Natural killer cell treated with Interleukin-12 subunit alpha and Interleukin-12 subunit beta and Interleukin-15 and Interleukin-18, amount 100 ng/mL, for 72 hours (primary cell): ENCODE data around the gene RUNX1. TPM values are rescaled to one million over a fixed set of nuclear protein-coding genes. Genes with fewer than 3 reads are reported as not detected.
"Not testable (repeated sequence)": the region's sequence is repeated elsewhere in the genome, so short reads cannot be mapped to it uniquely, and the experiment has no call there.

Source experiments
- ATAC-seq, 2 donors: fragments of 150-1000 bp; cut with Tn5 transposase in 1 of 2; sonication (Bioruptor Pico), chemical (Tn5 transposase) in 1 of 2; 2 replicates each; pipeline ENCODE4 v1.10.0; 2021
- DNase-seq: peaks from one replicate; pipeline ENCODE4 v3.0.0; 2022; ENCODE audit warnings: low spot score
- H3K27ac Mint-ChIP-seq, 2 donors: 1 replicate in 1 of 2; 2 replicates in 1 of 2; pipeline ENCODE4 v1.8.0; 2022; ENCODE audit warnings: mixed read lengths in 2 of 2, mild to moderate bottlenecking in 1 of 2, moderate library complexity in 1 of 2
- H3K27me3 Mint-ChIP-seq, 2 donors: 1 replicate in 1 of 2; 2 replicates in 1 of 2; pipeline ENCODE4 v1.8.0; 2022; ENCODE audit warnings: mixed read lengths in 2 of 2
- H3K36me3 Mint-ChIP-seq: one replicate; pipeline ENCODE4 v1.8.0; 2022; ENCODE audit warnings: mixed read lengths
- H3K4me1 Mint-ChIP-seq, 2 donors: 1 replicate in 1 of 2; 2 replicates in 1 of 2; pipeline ENCODE4 v1.8.0; 2022; ENCODE audit warnings: low read depth in 2 of 2, mixed read lengths in 2 of 2, mild to moderate bottlenecking in 1 of 2
- H3K4me3 Mint-ChIP-seq: one replicate; pipeline ENCODE4 v1.8.0; 2022; ENCODE audit warnings: mixed read lengths
- H3K9me3 Mint-ChIP-seq: 2 replicates; pipeline ENCODE4 v1.8.0; 2022; ENCODE audit warnings: mixed read lengths
- total RNA-seq, 2 donors: library from RNA; stranded (reverse); gene quantifications; one replicate each; pipeline ENCODE4 v1.2.3, GENCODE V29; 2022

The RUNX1 gene
- total RNA-seq, 2 donors from 2014 or later: 67.8 to 121 TPM

DNA sequence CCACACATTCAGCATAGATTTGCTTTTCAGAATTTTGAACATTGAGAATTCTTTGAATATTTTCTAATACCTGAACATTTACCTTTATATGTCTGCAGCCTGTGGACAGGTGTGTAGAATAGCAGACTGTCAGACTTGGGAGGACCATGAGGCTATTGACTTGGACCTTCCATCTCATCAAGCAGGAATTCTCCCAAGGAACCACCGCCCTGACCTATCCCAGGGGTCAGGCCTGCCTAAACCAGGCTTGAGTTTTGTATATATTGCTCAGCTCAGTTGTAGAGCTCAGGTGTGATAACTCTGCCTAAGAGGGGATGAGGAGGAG is 53.2 kb downstream of the RUNX1 start:
- DNase-seq (no peak), ATAC-seq (no peak)
- peak overlapping the region; percentile 80 for H3K4me3 Mint-ChIP-seq
- H3K4me1 Mint-ChIP-seq: peaks cover 59 to 65% of the 10 kb centered on the region in 2 donors
- H3K36me3 Mint-ChIP-seq: no peaks in the 10 kb centered on the region
- H3K27me3 Mint-ChIP-seq: no peaks in the 10 kb centered on the region
- H3K27ac Mint-ChIP-seq: peak overlapping the region; percentile 85 to 91
- H3K9me3 Mint-ChIP-seq: no peaks in the 10 kb centered on the region

DNA sequence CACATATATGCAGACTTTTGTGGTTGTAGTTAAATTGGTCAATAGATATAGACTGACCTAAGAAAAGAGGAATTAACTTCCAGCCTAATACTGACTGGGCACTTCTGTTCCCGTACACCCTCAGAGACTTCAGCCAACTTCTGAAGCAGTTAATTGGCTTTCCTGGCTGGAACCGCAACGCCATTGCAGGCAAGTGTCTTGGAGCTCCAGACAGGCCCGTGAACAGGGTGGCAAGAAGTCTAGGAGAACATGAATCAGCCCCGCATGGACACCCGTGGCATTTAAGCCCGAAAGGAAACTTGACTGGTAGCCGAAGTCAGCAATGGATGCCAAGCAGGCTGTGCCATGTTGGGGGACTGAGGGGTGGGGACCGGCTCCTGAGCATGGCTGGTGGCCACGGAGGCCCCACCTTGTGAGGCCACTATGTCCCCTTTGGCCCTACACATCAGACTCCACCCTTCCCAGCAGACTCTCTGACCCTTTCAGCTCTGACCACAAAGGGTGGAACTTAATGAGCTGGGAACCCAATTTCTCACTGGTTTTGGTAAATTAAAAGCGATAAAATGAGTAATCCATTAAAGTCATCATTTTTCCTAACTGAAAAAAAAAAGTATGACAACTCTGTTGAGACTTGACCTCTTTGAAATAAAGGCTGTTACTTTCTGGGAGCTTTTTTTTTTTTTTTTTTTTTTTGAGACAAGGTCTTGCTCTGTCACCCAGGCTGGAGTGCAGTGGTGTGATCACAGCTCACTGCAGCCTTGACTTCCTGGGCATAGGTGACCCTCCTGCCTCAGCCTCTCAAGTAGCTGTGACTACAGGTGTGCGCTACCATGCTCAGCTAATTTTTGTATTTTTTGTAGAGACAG is 54.1 kb downstream of the RUNX1 start:
- Mint-ChIP-seq H3K27me3 (no peaks in the 10 kb centered on the region), H3K36me3 (no peaks in the 10 kb centered on the region), H3K9me3 (no peaks in the 10 kb centered on the region), H3K4me3 (no peak overlapping the region), H3K27ac (peak overlapping the region; percentile 85 to 91), H3K4me1 (peaks cover 65 to 68% of the 10 kb centered on the region in 2 donors)
- DNase-seq: no peak
- ATAC-seq: peak; percentile 45 to 53

DNA sequence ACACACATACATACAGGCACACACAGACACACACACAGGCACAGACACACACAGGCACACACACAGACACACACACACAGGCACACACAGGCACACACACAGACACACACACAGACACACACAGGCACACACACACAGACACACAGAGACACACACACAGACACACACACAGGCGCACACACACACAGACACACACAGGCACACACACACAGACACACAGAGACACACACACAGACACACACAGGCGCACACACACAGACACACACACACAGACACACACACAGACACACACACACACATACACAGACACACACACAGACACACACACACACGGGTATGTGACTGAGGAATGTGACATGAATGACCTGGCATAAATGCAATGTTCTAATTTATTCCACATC is 55.6 kb downstream of the RUNX1 start:
- not testable (repeated sequence) for H3K4me3 Mint-ChIP-seq, DNase-seq, H3K27me3 Mint-ChIP-seq, H3K27ac Mint-ChIP-seq, H3K9me3 Mint-ChIP-seq, H3K36me3 Mint-ChIP-seq, ATAC-seq
- H3K4me1 Mint-ChIP-seq: peaks cover 65 to 68% of the 10 kb centered on the region in 2 donors

DNA sequence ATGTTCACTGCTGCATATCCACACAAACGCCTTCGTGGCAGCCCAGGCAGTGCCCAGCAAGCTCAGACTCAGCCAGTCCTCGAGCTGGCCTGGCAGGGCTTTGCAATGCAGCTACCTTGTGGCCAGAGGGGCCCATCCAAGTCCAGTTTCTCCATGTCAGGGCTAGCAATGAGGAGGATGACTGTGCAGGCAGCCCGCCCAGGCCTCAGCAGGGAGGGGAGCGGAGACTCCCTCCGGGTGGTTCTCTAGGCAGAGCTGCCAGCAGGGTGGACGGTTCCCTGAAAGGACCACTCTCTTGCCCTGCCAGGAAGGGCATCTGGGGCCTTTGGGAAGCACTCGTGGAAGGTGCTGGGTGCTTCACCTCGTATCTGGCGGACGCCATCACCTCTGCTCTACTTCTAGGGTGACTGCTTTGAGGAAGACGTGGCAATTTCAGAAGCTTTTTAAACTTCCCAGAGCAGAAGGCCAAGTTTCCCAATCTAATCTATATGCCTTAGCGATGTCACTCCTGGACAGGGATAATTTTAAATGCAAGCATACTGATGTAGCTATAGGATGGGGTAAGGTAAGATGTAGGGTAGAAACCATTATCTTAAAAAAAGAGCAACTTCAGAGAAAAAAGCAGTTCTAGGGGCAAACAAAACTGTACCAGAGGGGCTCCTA is 56.2 kb downstream of the RUNX1 start:
- ATAC-seq (no peak), DNase-seq (no peak)
- Mint-ChIP-seq H3K4me3 (no peak overlapping the region), H3K27me3 (no peaks in the 10 kb centered on the region), H3K36me3 (no peaks in the 10 kb centered on the region), H3K4me1 (peaks cover 63 to 67% of the 10 kb centered on the region in 2 donors), H3K9me3 (no peaks in the 10 kb centered on the region), H3K27ac (no peak overlapping the region)

DNA sequence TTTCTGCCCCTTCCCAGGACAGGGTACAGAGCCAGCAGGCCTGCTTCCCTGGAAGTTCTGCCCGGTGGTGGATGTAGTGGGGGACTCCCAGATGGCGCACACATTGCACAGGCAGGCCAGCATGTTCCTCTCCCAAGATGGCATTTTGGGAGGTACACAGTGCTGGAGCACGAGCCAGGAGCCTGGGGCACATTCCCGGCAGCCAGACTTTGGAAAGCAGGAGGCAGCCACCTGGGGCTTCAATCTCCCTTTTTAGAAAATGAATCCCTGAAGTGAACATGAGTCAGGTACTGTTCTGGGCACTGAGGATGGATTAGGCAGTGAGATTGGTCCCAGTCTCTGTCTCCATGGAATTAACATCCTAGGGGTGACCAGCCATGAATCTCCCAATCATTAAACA is 56.9 kb downstream of the RUNX1 start:
- peak overlapping the region; percentile 91 to 95 for H3K27ac Mint-ChIP-seq

DNA sequence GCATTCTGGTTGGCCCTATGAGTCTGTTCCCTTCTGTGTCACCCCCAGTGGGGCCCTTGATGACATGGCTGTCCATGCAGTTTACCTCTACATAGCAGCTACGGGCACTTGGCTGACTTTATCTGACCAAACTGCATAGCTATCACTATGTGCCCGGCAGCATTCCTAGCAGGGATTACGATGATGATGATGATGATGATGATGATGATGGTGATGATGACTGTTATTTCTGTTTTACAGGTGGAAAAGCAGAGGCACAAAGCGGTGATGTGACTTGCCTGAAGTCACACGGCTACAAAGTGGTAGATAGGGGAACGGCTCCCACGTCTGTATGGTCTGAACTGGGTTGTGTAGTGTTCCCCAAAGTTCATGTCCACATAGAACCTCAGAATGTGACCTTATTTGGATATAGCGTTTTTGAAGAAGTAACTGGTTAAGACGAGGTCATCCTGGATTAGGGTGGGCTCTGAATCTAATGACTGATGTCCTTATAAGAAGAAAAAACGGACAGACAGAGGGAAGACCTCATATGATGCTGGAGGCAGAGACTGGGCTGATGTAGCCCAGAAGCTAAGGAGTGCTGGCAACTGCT is 57.6 kb downstream of the RUNX1 start:
- no peaks in the 10 kb centered on the region for H3K36me3 Mint-ChIP-seq
- peak overlapping the region; percentile 17 for H3K4me3 Mint-ChIP-seq
- no peak for DNase-seq
- H3K27me3 Mint-ChIP-seq: no peaks in the 10 kb centered on the region
- H3K4me1 Mint-ChIP-seq: peaks cover 64 to 67% of the 10 kb centered on the region in 2 donors
- peak overlapping the region; percentile 91 to 95 for H3K27ac Mint-ChIP-seq
- ATAC-seq: no peak
- no peaks in the 10 kb centered on the region for H3K9me3 Mint-ChIP-seq

More for the DNA sequence above, 56.9 kb downstream of the RUNX1 start:
- Mint-ChIP-seq H3K36me3 (no peaks in the 10 kb centered on the region), H3K4me1 (peaks cover 63 to 67% of the 10 kb centered on the region in 2 donors), H3K4me3 (no peak overlapping the region), H3K9me3 (no peaks in the 10 kb centered on the region), H3K27me3 (no peaks in the 10 kb centered on the region)
- no peak for ATAC-seq
- no peak for DNase-seq

DNA sequence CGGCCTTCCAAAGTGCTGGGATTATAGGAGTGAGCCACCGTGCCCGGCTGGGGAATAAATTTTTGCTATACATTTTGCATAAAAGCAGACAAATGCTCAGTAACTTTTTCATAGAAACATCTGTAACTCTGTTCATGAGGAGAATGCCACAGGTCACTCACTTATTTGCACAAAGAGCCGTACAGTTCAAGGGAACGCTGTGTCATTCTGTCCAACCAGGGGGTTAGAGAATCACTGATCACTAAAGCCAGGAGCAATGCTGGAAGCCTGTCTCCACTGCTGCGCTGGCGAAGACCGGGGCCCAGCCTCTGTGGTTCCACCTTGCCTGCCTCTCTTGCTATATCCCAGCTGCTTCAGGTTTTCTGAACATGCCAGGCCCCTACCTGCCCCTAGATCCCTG is 58.3 kb downstream of the RUNX1 start:
- DNase-seq: no peak
- Mint-ChIP-seq H3K36me3 (no peaks in the 10 kb centered on the region), H3K9me3 (no peaks in the 10 kb centered on the region), H3K4me3 (peak overlapping the region; percentile 17), H3K27me3 (no peaks in the 10 kb centered on the region), H3K4me1 (peaks cover 63 to 67% of the 10 kb centered on the region in 2 donors), H3K27ac (peak overlapping the region; percentile 91 to 95)
- no peak for ATAC-seq

DNA sequence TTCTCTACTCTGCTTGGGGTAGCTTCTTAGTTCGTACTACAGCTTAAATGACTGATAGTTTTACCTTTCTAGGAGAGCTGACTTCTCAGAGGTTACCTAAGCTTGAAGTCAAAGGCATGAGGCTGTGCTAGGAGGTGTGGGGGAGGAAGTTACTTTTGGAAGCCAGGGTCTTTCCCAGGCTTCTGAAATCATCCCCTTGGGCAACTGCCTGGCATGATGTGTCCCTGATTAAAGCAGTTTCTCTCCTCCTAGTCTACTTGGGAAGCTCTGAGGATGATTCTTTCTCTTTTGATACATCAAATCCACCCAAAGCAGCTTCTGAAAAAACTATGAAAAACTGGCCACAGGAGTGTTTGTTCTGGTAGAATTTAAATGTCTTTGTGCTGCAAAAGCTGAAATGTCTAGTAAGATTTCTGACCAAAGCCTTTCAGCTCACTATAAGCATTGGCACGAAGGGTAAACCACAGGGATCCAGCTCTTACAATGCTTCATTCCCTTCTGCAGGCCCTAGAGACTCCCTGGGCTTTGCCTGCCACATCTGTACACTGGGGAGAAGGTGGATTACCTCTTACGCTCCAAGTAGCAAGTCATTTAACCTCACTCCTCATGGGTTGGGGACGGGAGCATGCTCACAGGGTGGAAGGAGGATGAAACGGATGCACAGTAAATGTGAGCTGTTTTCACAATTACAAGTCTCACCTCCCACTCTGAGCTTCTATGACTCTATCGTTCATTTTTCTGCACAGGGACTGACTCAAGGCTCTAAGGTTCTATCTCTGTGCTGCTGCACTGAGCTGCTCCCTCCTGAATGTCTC is 59.6 kb downstream of the RUNX1 start:
- H3K36me3 Mint-ChIP-seq: peaks cover 5% of the 10 kb centered on the region
- H3K4me1 Mint-ChIP-seq: peaks cover 68 to 71% of the 10 kb centered on the region in 2 donors
- H3K27ac Mint-ChIP-seq: peak overlapping the region; percentile 91 to 95
- DNase-seq: peak; percentile 72
- H3K9me3 Mint-ChIP-seq: no peaks in the 10 kb centered on the region
- H3K4me3 Mint-ChIP-seq: peak overlapping the region; percentile 87
- H3K27me3 Mint-ChIP-seq: no peaks in the 10 kb centered on the region
- peak; percentile 83 to 88 for ATAC-seq

DNA sequence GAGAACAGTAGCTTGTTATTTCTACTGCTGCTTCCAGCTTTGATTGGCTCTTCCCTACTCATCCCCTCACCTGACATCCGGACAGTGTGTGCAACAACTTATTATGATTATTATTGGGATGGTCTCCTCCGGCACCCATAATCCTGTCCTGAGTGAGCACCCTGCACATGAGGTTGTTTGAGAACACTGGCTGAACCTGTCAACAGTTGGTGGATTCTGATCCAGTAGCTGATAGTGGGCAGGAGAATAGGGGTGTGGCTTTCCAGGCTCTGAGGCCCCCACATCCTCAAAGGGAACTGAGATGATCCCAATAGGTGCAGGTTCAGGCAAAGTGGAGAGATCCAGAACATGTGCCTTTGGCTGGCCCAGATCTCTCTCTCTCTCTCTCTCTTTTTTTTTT is 60.5 kb downstream of the RUNX1 start:
- peaks cover 77 to 80% of the 10 kb centered on the region in 2 donors for H3K4me1 Mint-ChIP-seq
- H3K9me3 Mint-ChIP-seq: peaks cover 2% of the 10 kb centered on the region
- DNase-seq (no peak), ATAC-seq (no peak)
- H3K36me3 Mint-ChIP-seq: peaks cover 9% of the 10 kb centered on the region
- H3K4me3 Mint-ChIP-seq: peak overlapping the region; percentile 87
- no peaks in the 10 kb centered on the region for H3K27me3 Mint-ChIP-seq
- peak overlapping the region; percentile 91 to 95 for H3K27ac Mint-ChIP-seq

DNA sequence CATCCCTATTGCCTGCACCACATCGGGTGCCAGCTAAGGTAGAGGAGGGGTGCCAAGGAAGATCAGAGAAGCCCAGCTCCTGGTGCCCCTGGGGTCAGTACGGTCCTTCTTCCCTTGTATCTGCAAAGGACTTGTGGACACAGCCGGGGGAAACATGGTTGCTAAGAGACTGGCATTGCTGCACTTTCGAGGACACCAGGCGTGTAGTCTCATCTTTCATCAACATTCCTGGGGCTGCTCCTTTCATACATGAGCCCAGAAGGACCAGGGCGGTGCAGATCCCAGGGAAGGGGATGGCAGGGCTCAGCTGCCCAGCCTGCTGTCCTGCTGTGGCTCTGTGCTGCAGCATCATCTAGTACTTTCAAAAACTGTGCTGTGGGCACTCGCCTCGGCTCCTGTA is 61.0 kb downstream of the RUNX1 start:
- peaks cover 80 to 85% of the 10 kb centered on the region in 2 donors for H3K4me1 Mint-ChIP-seq
- DNase-seq: no peak
- H3K27ac Mint-ChIP-seq: peak overlapping the region; percentile 91 to 95
- ATAC-seq: no peak
- H3K27me3 Mint-ChIP-seq: no peaks in the 10 kb centered on the region
- peaks cover 2% of the 10 kb centered on the region for H3K9me3 Mint-ChIP-seq
- peaks cover 9% of the 10 kb centered on the region for H3K36me3 Mint-ChIP-seq
- peak overlapping the region; percentile 87 for H3K4me3 Mint-ChIP-seq

DNA sequence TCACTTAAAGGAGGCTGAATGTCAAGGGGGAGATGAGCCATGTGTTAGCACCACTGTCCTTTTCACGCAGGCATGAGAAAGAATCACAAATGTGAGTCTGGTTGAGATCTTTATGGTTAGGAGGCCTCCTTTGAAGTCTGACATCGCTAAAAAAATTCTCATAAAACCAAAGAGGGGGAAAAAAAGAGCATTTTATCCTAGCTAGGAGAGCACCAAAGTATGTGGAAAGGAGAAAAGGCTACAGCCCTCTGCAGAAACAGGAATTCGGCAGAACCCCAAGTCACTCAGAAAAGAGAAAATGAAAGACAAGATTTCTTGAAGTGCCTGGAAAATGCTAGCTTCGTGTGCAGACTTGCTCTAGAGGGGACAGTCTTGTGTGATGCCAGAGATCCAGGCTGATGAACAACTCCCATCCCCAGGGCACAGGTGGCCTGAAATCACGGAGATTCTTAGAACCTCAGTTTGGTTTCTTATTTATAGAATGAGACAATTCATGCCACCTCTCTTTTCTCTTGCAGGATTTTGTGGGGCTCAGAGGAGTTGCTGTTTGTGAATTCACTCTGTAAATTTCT is 61.5 kb downstream of the RUNX1 start:
- peak overlapping the region; percentile 91 to 95 for H3K27ac Mint-ChIP-seq
- peaks cover 9% of the 10 kb centered on the region for H3K36me3 Mint-ChIP-seq
- H3K4me3 Mint-ChIP-seq: peak overlapping the region; percentile 87
- DNase-seq: no peak
- H3K4me1 Mint-ChIP-seq: peaks cover 85 to 90% of the 10 kb centered on the region in 2 donors
- H3K9me3 Mint-ChIP-seq: peaks cover 2% of the 10 kb centered on the region
- H3K27me3 Mint-ChIP-seq: no peaks in the 10 kb centered on the region
- peak in 1 of 2 donors; percentile 0 for ATAC-seq

DNA sequence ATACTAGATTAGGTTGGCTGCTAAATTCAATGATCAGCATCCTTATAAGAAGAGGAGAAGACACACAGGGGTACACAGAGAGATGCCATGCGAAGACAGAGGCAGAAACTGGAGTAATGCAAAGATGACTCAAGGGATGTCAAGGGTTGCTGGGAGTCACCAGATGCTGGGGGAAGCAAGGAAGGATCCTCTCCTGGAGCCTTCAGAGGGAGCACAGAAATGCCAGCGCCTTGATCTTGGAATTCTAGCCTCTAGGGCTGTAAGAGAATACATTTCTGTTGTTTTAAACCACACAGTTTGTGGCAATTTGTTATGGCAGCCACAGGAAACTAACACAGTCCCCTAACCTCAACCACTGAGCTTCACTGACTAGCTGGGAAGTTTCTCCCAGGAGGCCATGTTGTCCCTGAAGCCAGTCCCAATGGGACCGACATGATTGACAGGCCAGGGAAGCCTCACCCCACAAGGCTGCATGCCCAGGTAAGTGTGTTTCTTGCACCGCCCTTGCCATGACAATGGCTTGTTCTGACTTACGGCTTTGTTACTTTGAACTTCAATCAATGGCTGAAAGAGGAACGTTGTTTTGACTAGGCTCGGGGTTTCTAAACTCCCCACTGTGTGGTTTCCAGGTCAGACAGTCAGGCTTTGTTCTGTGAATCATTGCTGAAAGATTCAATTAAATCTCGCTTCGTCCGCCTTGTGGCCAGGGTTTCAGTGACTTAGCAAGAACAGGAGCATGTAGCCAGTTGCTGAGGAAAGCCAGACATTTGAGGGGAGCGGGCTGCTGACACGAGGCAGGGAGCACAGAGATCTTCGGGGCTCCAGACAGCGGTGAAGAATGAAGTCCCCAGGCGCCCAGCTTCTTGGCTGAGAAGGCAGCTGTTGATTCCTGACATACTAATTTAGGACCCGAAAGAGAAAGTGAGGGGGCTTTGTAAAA is 62.3 kb downstream of the RUNX1 start:
- Mint-ChIP-seq H3K27me3 (no peaks in the 10 kb centered on the region), H3K9me3 (peaks cover 2% of the 10 kb centered on the region), H3K4me3 (peak overlapping the region; percentile 87), H3K27ac (peak overlapping the region; percentile 91 to 95), H3K4me1 (peaks cover 88 to 92% of the 10 kb centered on the region in 2 donors), H3K36me3 (peaks cover 9% of the 10 kb centered on the region)
- ATAC-seq: peak; percentile 66 to 74
- DNase-seq: peak; percentile 81
